Astrocyte (in vitro differentiated cells and primary cell): Measurements from ENCODE around the gene ZC3HAV1. TPM values are rescaled to one million over a fixed set of nuclear protein-coding genes. Genes with fewer than 3 reads are reported as not detected.

Source experiments
- DNase-seq: peaks from one replicate; pipeline ENCODE4 v3.0.0-alpha.2; 2010; ENCODE audit warnings: low read depth
- FAIRE-seq: peaks from 2 replicates; lab custom pipeline; 2011; peaks lifted over from hg19 to GRCh38; lab: Jason Lieb, UNC
- H2AFZ ChIP-seq: 2 replicates; pipeline ENCODE4 v1.6.0; 2012; ENCODE audit warnings: low read depth, low read length, inconsistent platforms
- H3K27ac ChIP-seq: 2 replicates; pipeline ENCODE4 v1.5.1; 2011; ENCODE audit warnings: low read depth, low read length, inconsistent platforms
- H3K27me3 ChIP-seq: 2 replicates; pipeline ENCODE4 v1.6.0; 2011; ENCODE audit warnings: low read length, inconsistent platforms; ENCODE audit not compliant: insufficient read depth
- H3K36me3 ChIP-seq: 2 replicates; pipeline ENCODE4 v1.5.1; 2011; ENCODE audit warnings: low read length, inconsistent platforms; ENCODE audit not compliant: insufficient read depth
- H3K4me1 ChIP-seq: 2 replicates; pipeline ENCODE4 v1.5.1; 2011; ENCODE audit warnings: low read length, inconsistent platforms; ENCODE audit not compliant: insufficient read depth
- H3K4me2 ChIP-seq: 2 replicates; pipeline ENCODE4 v1.6.0; 2012; ENCODE audit warnings: low read length, inconsistent platforms
- H3K4me3 ChIP-seq: 2 replicates; pipeline ENCODE4 v1.5.1; 2011; ENCODE audit warnings: low read depth, mild to moderate bottlenecking, low read length, inconsistent platforms; ENCODE audit not compliant: insufficient read depth
- H3K79me2 ChIP-seq: 2 replicates; pipeline ENCODE4 v1.6.0; 2012; ENCODE audit warnings: mild to moderate bottlenecking, low read length, inconsistent platforms; ENCODE audit not compliant: insufficient read depth
- H3K9ac ChIP-seq: 2 replicates; pipeline ENCODE4 v1.6.0; 2012; ENCODE audit warnings: mild to moderate bottlenecking, low read length, inconsistent platforms
- H3K9me3 ChIP-seq: 2 replicates; pipeline ENCODE4 v1.5.1; 2012; ENCODE audit warnings: low read depth, mild to moderate bottlenecking, low read length, inconsistent platforms; ENCODE audit not compliant: insufficient read depth
- H4K20me1 ChIP-seq: 2 replicates; pipeline ENCODE4 v1.6.0; 2012; ENCODE audit warnings: low read length, inconsistent platforms; ENCODE audit not compliant: insufficient read depth
- H3K27ac Mint-ChIP-seq: one replicate; pipeline ENCODE4 v1.8.0; 2021; ENCODE audit warnings: mild to moderate bottlenecking, mixed read lengths; ENCODE audit not compliant: unreplicated experiment
- H3K27me3 Mint-ChIP-seq: one replicate; pipeline ENCODE4 v1.8.0; 2021; ENCODE audit warnings: low read depth, mixed read lengths; ENCODE audit not compliant: unreplicated experiment
- H3K36me3 Mint-ChIP-seq: one replicate; pipeline ENCODE4 v1.8.0; 2021; ENCODE audit warnings: low read depth, mixed read lengths; ENCODE audit not compliant: unreplicated experiment
- H3K4me1 Mint-ChIP-seq: one replicate; pipeline ENCODE4 v1.8.0; 2021; ENCODE audit warnings: low read depth, mixed read lengths; ENCODE audit not compliant: unreplicated experiment
- H3K4me3 Mint-ChIP-seq: one replicate; pipeline ENCODE4 v1.8.0; 2021; ENCODE audit warnings: mild to moderate bottlenecking, moderate library complexity, mixed read lengths; ENCODE audit not compliant: unreplicated experiment
- H3K9me3 Mint-ChIP-seq: one replicate; pipeline ENCODE4 v1.8.0; 2021; ENCODE audit warnings: mild to moderate bottlenecking, mixed read lengths; ENCODE audit not compliant: unreplicated experiment
- EZH2 ChIP-seq: IDR thresholded peaks from 2 replicates; pipeline ENCODE4 v1.6.1; 2012; ENCODE audit warnings: mild to moderate bottlenecking, low read length, inconsistent platforms; ENCODE audit not compliant: insufficient read depth
- total RNA-seq: library from RNA; stranded (reverse); gene quantifications from 2 replicates; pipeline ENCODE4 v1.2.1, GENCODE V29; 2021
- TF ChIP-seq, protein P1 (sequence below): IDR thresholded peaks from 2 replicates; pipeline ENCODE4 v1.5.1; 2011; ENCODE audit warnings: low read depth, mild to moderate bottlenecking, inconsistent platforms, low read length, moderate library complexity; ENCODE audit not compliant: insufficient read depth

The ZC3HAV1 gene
- total RNA-seq, 1 donor from 2014 or later, result 63.8 TPM

DNA sequence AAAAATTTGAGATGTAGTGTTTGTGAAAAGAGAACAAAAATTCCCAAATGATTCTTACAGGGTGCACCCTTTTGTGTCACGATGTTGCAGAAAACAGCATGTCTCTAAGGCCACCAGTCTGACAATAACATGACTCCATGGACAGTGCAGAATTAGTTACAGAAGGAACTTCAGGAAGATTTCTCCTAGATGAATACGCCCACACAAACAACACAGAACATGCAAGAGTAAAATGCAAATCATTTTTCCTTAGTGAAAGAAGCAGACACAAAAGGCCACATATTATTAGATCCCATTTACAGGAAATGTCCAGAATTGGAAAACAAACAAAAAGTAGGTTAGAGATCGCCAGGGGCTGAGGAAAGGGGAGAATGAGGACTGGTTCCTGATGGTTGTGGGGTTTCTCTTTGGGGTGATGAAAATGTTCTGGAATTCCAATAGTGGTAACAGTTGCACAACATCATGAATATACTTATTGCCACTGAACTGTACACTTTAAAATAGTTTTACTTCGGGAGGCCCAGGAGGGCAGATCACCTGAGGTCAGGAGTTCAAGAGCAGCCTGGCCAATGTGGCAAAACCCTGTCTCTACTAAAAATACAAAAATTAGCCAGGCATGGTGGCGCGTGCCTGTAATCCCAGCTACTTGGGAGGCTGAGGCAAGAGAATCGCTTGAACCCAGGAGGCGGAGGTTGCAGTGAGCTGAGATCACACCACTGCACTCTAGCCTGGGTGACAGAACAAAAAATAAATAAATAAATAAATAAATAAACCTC is 10.2 kb downstream of the ZC3HAV1 start:
- Mint-ChIP-seq H3K9me3 (peaks cover 3% of the 10 kb centered on the region), H3K4me1 (peaks cover 24% of the 10 kb centered on the region), H3K36me3 (peaks cover 19% of the 10 kb centered on the region), H3K27me3 (no peaks in the 10 kb centered on the region), H3K27ac (no peak overlapping the region), H3K4me3 (no peak overlapping the region)
- TF ChIP-seq, protein P1, sequence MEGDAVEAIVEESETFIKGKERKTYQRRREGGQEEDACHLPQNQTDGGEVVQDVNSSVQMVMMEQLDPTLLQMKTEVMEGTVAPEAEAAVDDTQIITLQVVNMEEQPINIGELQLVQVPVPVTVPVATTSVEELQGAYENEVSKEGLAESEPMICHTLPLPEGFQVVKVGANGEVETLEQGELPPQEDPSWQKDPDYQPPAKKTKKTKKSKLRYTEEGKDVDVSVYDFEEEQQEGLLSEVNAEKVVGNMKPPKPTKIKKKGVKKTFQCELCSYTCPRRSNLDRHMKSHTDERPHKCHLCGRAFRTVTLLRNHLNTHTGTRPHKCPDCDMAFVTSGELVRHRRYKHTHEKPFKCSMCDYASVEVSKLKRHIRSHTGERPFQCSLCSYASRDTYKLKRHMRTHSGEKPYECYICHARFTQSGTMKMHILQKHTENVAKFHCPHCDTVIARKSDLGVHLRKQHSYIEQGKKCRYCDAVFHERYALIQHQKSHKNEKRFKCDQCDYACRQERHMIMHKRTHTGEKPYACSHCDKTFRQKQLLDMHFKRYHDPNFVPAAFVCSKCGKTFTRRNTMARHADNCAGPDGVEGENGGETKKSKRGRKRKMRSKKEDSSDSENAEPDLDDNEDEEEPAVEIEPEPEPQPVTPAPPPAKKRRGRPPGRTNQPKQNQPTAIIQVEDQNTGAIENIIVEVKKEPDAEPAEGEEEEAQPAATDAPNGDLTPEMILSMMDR, result no peak
- no peak for TF ChIP-seq EZH2
- no peak overlapping the region for H2AFZ ChIP-seq
- H3K9ac ChIP-seq, result no peak overlapping the region
- H3K27me3 ChIP-seq, result no peaks in the 10 kb centered on the region
- peaks cover 11% of the 10 kb centered on the region for H4K20me1 ChIP-seq
- no peak overlapping the region for H3K27ac ChIP-seq
- H3K79me2 ChIP-seq, result peaks cover 16% of the 10 kb centered on the region
- no peak overlapping the region for H3K4me2 ChIP-seq
- no peaks in the 10 kb centered on the region for H3K36me3 ChIP-seq
- H3K4me1 ChIP-seq, result no peaks in the 10 kb centered on the region
- H3K4me3 ChIP-seq, result no peak overlapping the region
- FAIRE-seq (no peak), DNase-seq (peak; percentile 8)
- no peaks in the 10 kb centered on the region for H3K9me3 ChIP-seq

- peaks cover 52% of the 10 kb centered on the region for H3K4me1 Mint-ChIP-seq
- DNase-seq (no peak), FAIRE-seq (no peak)
- TF ChIP-seq, protein P1, result no peak
- TF ChIP-seq EZH2, result no peak
- Histone ChIP-seq H3K9ac (no peak overlapping the region), H3K4me3 (no peak overlapping the region), H2AFZ (no peak overlapping the region), H3K79me2 (no peaks in the 10 kb centered on the region), H4K20me1 (peaks cover 13% of the 10 kb centered on the region), H3K27ac (no peak overlapping the region), H3K4me1 (no peaks in the 10 kb centered on the region), H3K27me3 (no peaks in the 10 kb centered on the region), H3K36me3 (no peaks in the 10 kb centered on the region), H3K4me2 (no peak overlapping the region), H3K9me3 (no peaks in the 10 kb centered on the region)
- H3K27ac Mint-ChIP-seq, result peak overlapping the region; percentile 38
- peaks cover 3% of the 10 kb centered on the region for H3K9me3 Mint-ChIP-seq
- H3K27me3 Mint-ChIP-seq, result no peaks in the 10 kb centered on the region
- H3K4me3 Mint-ChIP-seq, result no peak overlapping the region
- H3K36me3 Mint-ChIP-seq, result peaks cover 31% of the 10 kb centered on the region
Measured at GRCh38 chr7:139095194-139095659, 14.3 kb downstream of the ZC3HAV1 start.

GRCh38 chr7:139094596-139094995 is 14.9 kb downstream of the ZC3HAV1 start:
- TF ChIP-seq, protein P1, result no peak
- TF ChIP-seq EZH2, result no peak
- Mint-ChIP-seq H3K27ac (no peak overlapping the region), H3K36me3 (peaks cover 29% of the 10 kb centered on the region), H3K27me3 (no peaks in the 10 kb centered on the region), H3K9me3 (peaks cover 3% of the 10 kb centered on the region), H3K4me1 (peaks cover 52% of the 10 kb centered on the region), H3K4me3 (peak overlapping the region; percentile 30)
- no peak overlapping the region for H3K27ac ChIP-seq
- H3K9me3 ChIP-seq, result no peaks in the 10 kb centered on the region
- FAIRE-seq (no peak), DNase-seq (no peak)
- no peak overlapping the region for H2AFZ ChIP-seq
- peaks cover 13% of the 10 kb centered on the region for H4K20me1 ChIP-seq
- no peaks in the 10 kb centered on the region for H3K27me3 ChIP-seq
- no peaks in the 10 kb centered on the region for H3K79me2 ChIP-seq
- H3K4me2 ChIP-seq, result no peak overlapping the region
- no peaks in the 10 kb centered on the region for H3K36me3 ChIP-seq
- no peaks in the 10 kb centered on the region for H3K4me1 ChIP-seq
- H3K9ac ChIP-seq, result no peak overlapping the region
- no peak overlapping the region for H3K4me3 ChIP-seq
